Activated naive CD4-positive, alpha-beta T cell treated with anti-CD3 and anti-CD28 coated beads, Interleukin-2, amount 10 ng/mL, durations not matched to agents 7 days and 5 days (primary cell): Measurements from ENCODE around the gene ZMYND11.
"Not testable (repeated sequence)": the region's sequence is repeated elsewhere in the genome, so short reads cannot be mapped to it uniquely, and the experiment has no call there.

Experiments used
- CTCF ChIA-PET: fragments of 350-600 bp; sonication (Branson Sonifier 250); formaldehyde crosslinking; loops from one replicate; lab custom pipeline; 2021; ENCODE audit warnings: antibody characterized with exemption; lab: Charles Lee
- DNase-seq: peaks from one replicate; pipeline ENCODE4 v3.0.0-alpha.2; 2020
- H3K27ac Mint-ChIP-seq: one replicate; pipeline ENCODE4 v1.8.0; 2021; ENCODE audit warnings: mild to moderate bottlenecking, moderate library complexity, mixed read lengths
- H3K27me3 Mint-ChIP-seq: one replicate; pipeline ENCODE4 v1.8.0; 2021; ENCODE audit warnings: mild to moderate bottlenecking, mixed read lengths
- H3K36me3 Mint-ChIP-seq: one replicate; pipeline ENCODE4 v1.8.0; 2021; ENCODE audit warnings: mixed read lengths
- H3K4me1 Mint-ChIP-seq: one replicate; pipeline ENCODE4 v1.8.0; 2021; ENCODE audit warnings: mixed read lengths
- H3K4me3 Mint-ChIP-seq: one replicate; pipeline ENCODE4 v1.8.0; 2021; ENCODE audit warnings: mild to moderate bottlenecking, moderate library complexity, mixed read lengths
- H3K9me3 Mint-ChIP-seq: one replicate; pipeline ENCODE4 v1.8.0; 2021; ENCODE audit warnings: mixed read lengths

Gene ZMYND11

DNA sequence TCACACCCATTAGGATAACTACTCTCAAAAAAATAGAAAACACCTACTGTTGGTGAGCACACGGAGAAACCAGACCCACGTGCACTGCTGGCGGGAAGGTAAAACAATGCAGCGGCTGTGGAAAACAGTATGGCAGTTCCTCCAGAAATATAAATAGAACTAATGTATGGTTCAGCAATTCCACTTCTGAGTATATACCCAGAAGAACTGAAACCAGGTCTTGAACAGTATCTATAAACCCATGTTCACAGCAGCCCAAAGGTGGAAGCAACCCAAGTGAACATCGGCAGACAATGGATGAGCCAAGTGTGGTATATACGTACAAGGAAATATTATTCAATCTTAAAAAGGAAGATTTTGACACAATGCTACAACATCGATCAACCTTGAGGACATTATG, 164.7 kb downstream of the ZMYND11 start:
- peaks cover 5% of the 10 kb centered on the region for H3K27me3 Mint-ChIP-seq
- H3K4me1 Mint-ChIP-seq, result no peaks in the 10 kb centered on the region
- DNase-seq, result no peak
- no peaks in the 10 kb centered on the region for H3K36me3 Mint-ChIP-seq
- CTCF ChIA-PET, result no interaction called here
- no peak overlapping the region for H3K27ac Mint-ChIP-seq
- peaks cover 2% of the 10 kb centered on the region for H3K9me3 Mint-ChIP-seq
- no peak overlapping the region for H3K4me3 Mint-ChIP-seq

DNA sequence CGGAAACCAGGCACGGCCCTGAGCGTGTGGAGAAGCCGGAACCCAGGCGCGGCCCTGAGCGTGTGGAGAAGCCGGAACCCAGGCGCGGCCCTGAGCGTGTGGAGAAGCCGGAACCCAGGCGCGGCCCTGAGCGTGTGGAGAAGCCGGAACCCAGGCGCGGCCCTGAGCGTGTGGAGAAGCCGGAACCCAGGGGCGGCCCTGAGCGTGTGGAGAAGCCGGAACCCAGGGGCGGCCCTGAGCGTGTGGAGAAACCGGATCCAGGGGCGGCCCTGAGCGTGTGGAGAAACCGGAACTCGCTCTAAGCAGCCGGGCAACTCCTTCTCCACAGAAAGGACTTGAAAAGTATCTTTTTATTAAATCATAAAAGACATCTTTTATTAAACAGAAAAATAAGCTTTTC, 165.3 kb downstream of the ZMYND11 start:
- DNase-seq, CTCF ChIA-PET, H3K4me3 Mint-ChIP-seq, H3K27ac Mint-ChIP-seq, H3K36me3 Mint-ChIP-seq, H3K9me3 Mint-ChIP-seq, H3K27me3 Mint-ChIP-seq, H3K4me1 Mint-ChIP-seq: not testable (repeated sequence)

DNA sequence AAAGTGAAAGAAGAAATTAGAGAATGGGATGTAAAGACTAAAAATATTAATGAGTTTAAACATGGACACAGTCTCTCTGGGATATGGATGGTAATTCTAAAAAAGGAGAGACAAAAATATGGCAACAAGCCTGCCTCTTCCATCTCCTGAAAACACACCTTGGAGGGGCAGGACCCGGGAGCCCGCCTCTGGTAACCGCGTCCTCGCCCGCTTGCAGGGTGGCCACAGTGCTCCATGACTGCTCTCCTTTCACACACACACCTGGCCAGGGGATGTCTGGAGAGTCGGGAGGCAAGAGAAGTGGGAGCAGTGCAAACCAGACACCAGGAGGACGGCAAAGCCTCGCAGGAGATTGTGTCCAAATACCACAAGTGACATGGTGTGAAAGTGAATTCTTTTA, 166.3 kb downstream of the ZMYND11 start:
- Mint-ChIP-seq H3K36me3 (no peaks in the 10 kb centered on the region), H3K27me3 (peaks cover 5% of the 10 kb centered on the region), H3K27ac (no peak overlapping the region), H3K4me1 (no peaks in the 10 kb centered on the region), H3K4me3 (no peak overlapping the region), H3K9me3 (peaks cover 1% of the 10 kb centered on the region)
- DNase-seq, result no peak
- CTCF ChIA-PET, result no interaction called here
